CD4-positive, alpha-beta T cell (primary cell): ENCODE data around the gene GRID1. TPM values are rescaled to one million over a fixed set of nuclear protein-coding genes. Genes with fewer than 3 reads are reported as not detected.

Experiments
- ATAC-seq: fragments of 200-7000 bp; cut with Tn5 transposase; one replicate; pipeline ENCODE4 v1.10.0; 2022; ENCODE audit warnings: mild to moderate bottlenecking; ENCODE audit not compliant: poor library complexity
- CTCF ChIA-PET: fragments of 350-600 bp; sonication (Branson Sonifier 250); formaldehyde crosslinking; loops from one replicate; lab custom pipeline; 2021; ENCODE audit warnings: antibody characterized with exemption, inconsistent platforms; lab: Charles Lee
- POLR2A ChIA-PET: fragments of 350-600 bp; sonication (Branson Sonifier 250); formaldehyde crosslinking; loops from one replicate; lab custom pipeline; 2021; ENCODE audit warnings: antibody characterized with exemption, inconsistent platforms; lab: Charles Lee
- DNase-seq, 14 experiments: peaks; one replicate each; pipeline ENCODE4 v3.0.0-alpha.2; 2013 to 2020; ENCODE audit warnings: mixed read lengths in 2 of 14
- H3K27ac ChIP-seq, 2 donors: one replicate each; pipeline versions ENCODE4 v1.5.1 to v1.7.0; 2013; ENCODE audit warnings: low read length in 2 of 2, low read depth in 1 of 2, mild to moderate bottlenecking in 1 of 2
- H3K27me3 ChIP-seq, 2 experiments: 1 replicate in 1 of 2; 2 replicates in 1 of 2; pipeline versions ENCODE4 v1.6.1 to v1.7.0; 2013; ENCODE audit warnings: low read length in 2 of 2, control low read depth in 1 of 2, mild to moderate bottlenecking in 1 of 2, moderate library complexity in 1 of 2; ENCODE audit not compliant: insufficient read depth in 2 of 2, control insufficient read depth in 1 of 2
- H3K36me3 ChIP-seq: one replicate; pipeline ENCODE4 v1.6.1; 2013; ENCODE audit warnings: low read length, control low read depth; ENCODE audit not compliant: insufficient read depth
- H3K4me1 ChIP-seq: one replicate; pipeline ENCODE4 v1.6.1; 2013; ENCODE audit warnings: low read length, control low read depth; ENCODE audit not compliant: insufficient read depth
- H3K4me3 ChIP-seq: one replicate; pipeline ENCODE4 v1.5.1; 2013; ENCODE audit warnings: mild to moderate bottlenecking, low read length, moderate library complexity
- H3K9me3 ChIP-seq, 2 experiments: 1 replicate in 1 of 2; 2 replicates in 1 of 2; pipeline versions ENCODE4 v1.6.1 to v1.7.0; 2013; ENCODE audit warnings: low read length in 2 of 2, mild to moderate bottlenecking in 2 of 2, control low read depth in 1 of 2, moderate library complexity in 1 of 2; ENCODE audit not compliant: control insufficient read depth in 1 of 2, insufficient read depth in 1 of 2
- H3K27ac Mint-ChIP-seq: one replicate; pipeline ENCODE4 v1.8.0; 2020; ENCODE audit warnings: mixed read lengths
- H3K27me3 Mint-ChIP-seq: one replicate; pipeline ENCODE4 v1.8.0; 2021; ENCODE audit warnings: mixed read lengths
- H3K36me3 Mint-ChIP-seq: one replicate; pipeline ENCODE4 v1.8.0; 2021; ENCODE audit warnings: low read depth, mixed read lengths
- H3K4me1 Mint-ChIP-seq: one replicate; pipeline ENCODE4 v1.8.0; 2021; ENCODE audit warnings: low read depth, mixed read lengths
- H3K4me3 Mint-ChIP-seq: one replicate; pipeline ENCODE4 v1.8.0; 2020; ENCODE audit warnings: mild to moderate bottlenecking, mixed read lengths
- H3K9me3 Mint-ChIP-seq: one replicate; pipeline ENCODE4 v1.8.0; 2020; ENCODE audit warnings: mixed read lengths
- intact Hi-C, 2 experiments: fragments of 100-400 bp; cut with DNase I in 1 of 2; cut with micrococcal nuclease in 1 of 2; formaldehyde crosslinking; loops; one replicate each; pipeline versions ENCODE4 v1.15.1 to v1.9.0; 2023 to 2025; cut with DNase I, micrococcal nuclease
- total RNA-seq, 174 experiments: library from RNA in 2 of 174; stranded (reverse) in 2 of 174; gene quantifications; one replicate each; pipeline ENCODE4 v1.2.3 and lab custom pipeline; 2021 to 2026
- TF ChIP-seq, protein P1 (sequence below): fragments of 200-600 bp; IDR thresholded peaks from one replicate; pipeline ENCODE4 v1.8.0; 2022; ENCODE audit warnings: antibody characterized with exemption, mild to moderate bottlenecking

Gene GRID1
- total RNA-seq, 2 experiments from 2014 or later: not detected

DNA sequence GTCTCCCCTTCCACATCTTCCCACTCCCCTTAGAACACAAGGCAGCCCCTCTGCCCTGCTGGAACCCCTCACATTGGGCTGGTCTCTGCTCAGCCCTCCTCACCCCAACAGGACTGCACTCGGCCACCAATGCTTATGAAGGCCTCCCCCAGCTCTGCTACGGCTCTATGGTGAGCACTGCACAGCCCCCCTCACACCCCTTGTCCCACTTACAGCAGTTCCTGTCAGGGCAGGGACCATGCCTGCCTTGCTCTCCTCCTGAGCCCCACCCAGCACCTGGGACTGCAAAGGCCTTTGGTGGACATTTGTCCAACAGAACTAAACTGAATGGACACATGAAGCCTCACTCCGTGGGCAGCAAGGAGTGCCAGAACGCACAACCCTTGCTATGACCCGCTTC is 171.9 kb downstream of the GRID1 start:
- Histone ChIP-seq H3K9me3 (no peaks in the 10 kb centered on the region), H3K4me1 (no peaks in the 10 kb centered on the region), H3K36me3 (no peaks in the 10 kb centered on the region), H3K27ac (no peak overlapping the region), H3K27me3 (peaks cover 0 to 7% of the 10 kb centered on the region in 2 experiments), H3K4me3 (no peak overlapping the region)
- H3K36me3 Mint-ChIP-seq: no peaks in the 10 kb centered on the region
- no peak overlapping the region for H3K27ac Mint-ChIP-seq
- H3K9me3 Mint-ChIP-seq: no peaks in the 10 kb centered on the region
- ATAC-seq (no peak), DNase-seq (peak in 1 of 14 experiments; percentile 21)
- H3K4me1 Mint-ChIP-seq: no peaks in the 10 kb centered on the region
- TF ChIP-seq, protein P1, sequence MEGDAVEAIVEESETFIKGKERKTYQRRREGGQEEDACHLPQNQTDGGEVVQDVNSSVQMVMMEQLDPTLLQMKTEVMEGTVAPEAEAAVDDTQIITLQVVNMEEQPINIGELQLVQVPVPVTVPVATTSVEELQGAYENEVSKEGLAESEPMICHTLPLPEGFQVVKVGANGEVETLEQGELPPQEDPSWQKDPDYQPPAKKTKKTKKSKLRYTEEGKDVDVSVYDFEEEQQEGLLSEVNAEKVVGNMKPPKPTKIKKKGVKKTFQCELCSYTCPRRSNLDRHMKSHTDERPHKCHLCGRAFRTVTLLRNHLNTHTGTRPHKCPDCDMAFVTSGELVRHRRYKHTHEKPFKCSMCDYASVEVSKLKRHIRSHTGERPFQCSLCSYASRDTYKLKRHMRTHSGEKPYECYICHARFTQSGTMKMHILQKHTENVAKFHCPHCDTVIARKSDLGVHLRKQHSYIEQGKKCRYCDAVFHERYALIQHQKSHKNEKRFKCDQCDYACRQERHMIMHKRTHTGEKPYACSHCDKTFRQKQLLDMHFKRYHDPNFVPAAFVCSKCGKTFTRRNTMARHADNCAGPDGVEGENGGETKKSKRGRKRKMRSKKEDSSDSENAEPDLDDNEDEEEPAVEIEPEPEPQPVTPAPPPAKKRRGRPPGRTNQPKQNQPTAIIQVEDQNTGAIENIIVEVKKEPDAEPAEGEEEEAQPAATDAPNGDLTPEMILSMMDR: no peak
- peaks cover 17% of the 10 kb centered on the region for H3K27me3 Mint-ChIP-seq
- H3K4me3 Mint-ChIP-seq: no peak overlapping the region
- ChIA-PET POLR2A (no interaction called here), CTCF (no interaction called here)
- intact Hi-C loops: no loop called here

DNA sequence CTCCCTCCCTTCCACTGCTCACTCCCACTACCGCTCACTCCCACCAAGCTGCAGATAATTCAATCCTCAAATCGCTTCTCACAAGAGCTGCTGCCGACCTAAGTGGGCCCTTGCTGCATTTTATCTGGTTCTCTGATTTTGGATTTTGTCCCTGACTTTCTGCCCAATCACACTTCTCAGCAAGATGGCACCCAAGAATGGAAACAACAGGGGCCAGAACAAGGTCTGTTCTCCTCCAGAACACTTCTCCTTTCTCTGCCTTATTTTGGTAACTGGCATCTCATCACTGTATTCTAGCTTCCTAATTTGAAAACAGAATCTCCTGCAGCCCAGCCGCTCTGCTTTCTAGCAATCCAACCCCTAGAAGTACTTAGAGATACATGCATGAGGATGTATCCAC is 172.8 kb downstream of the GRID1 start:
- no peaks in the 10 kb centered on the region for H3K4me1 ChIP-seq
- Mint-ChIP-seq H3K9me3 (no peaks in the 10 kb centered on the region), H3K4me1 (no peaks in the 10 kb centered on the region), H3K27ac (no peak overlapping the region), H3K27me3 (peaks cover 23% of the 10 kb centered on the region), H3K36me3 (no peaks in the 10 kb centered on the region), H3K4me3 (no peak overlapping the region)
- intact Hi-C loops: no loop called here
- DNase-seq (no peak), ATAC-seq (no peak)
- H3K27me3 ChIP-seq: peaks cover 0 to 7% of the 10 kb centered on the region in 2 experiments
- POLR2A ChIA-PET: no interaction called here
- CTCF ChIA-PET: no interaction called here
- TF ChIP-seq, protein P1: no peak
- no peak overlapping the region for H3K4me3 ChIP-seq
- H3K9me3 ChIP-seq: no peaks in the 10 kb centered on the region
- no peak overlapping the region for H3K27ac ChIP-seq
- no peaks in the 10 kb centered on the region for H3K36me3 ChIP-seq

DNA sequence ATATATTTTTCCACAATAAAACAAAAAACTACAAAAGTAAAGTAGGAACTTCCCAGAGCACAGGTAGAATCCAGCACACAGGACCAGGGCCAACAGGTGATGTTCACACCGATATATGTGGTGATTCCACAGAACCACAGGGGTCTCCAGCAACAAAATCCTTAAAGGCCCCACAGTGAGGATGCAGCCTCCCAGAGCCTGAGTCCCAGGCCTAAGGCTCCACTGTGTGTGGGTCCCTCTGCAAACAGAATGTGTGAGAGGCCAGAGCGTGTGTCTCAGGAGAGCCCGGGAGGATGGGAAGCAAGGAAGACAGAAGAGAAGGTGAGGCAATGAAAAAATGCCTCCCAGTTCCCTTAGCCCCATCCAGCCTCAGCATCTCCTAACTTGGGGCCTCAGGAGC is 173.9 kb downstream of the GRID1 start:
- ChIA-PET CTCF (no interaction called here), POLR2A (no interaction called here)
- no peaks in the 10 kb centered on the region for H3K4me1 ChIP-seq
- ATAC-seq: no peak
- Mint-ChIP-seq H3K27ac (no peak overlapping the region), H3K4me3 (no peak overlapping the region), H3K36me3 (no peaks in the 10 kb centered on the region), H3K27me3 (peaks cover 21% of the 10 kb centered on the region), H3K9me3 (no peaks in the 10 kb centered on the region), H3K4me1 (no peaks in the 10 kb centered on the region)
- peak in 1 of 14 experiments; percentile 4 for DNase-seq
- H3K4me3 ChIP-seq: no peak overlapping the region
- TF ChIP-seq, protein P1: no peak
- peaks cover 0 to 6% of the 10 kb centered on the region in 2 experiments for H3K9me3 ChIP-seq
- no peak overlapping the region for H3K27ac ChIP-seq
- peaks cover 0 to 3% of the 10 kb centered on the region in 2 experiments for H3K27me3 ChIP-seq
- no peaks in the 10 kb centered on the region for H3K36me3 ChIP-seq
- intact Hi-C loops: no loop called here
